ENCODE results near the gene PIWIL4.
"Not testable (repeated sequence)": the region's sequence is repeated elsewhere in the genome, so short reads cannot be mapped to it uniquely, and the experiment has no call there.

The PIWIL4 gene

GRCh38 chr11:94549146-94549545 lies 18.0 kb upstream of the PIWIL4 start:
- DNase-seq = no peak

GRCh38 chr11:94550513-94550912 lies 16.7 kb upstream of the PIWIL4 start:
- no peak for DNase-seq

GRCh38 chr11:94553938-94554337 lies 13.2 kb upstream of the PIWIL4 start:
- no peak for DNase-seq

GRCh38 chr11:94555752-94556329 lies 11.3 kb upstream of the PIWIL4 start:
- DNase-seq = not testable (repeated sequence)

- DNase-seq = no peak
Observed at GRCh38 chr11:94557421-94557820, 9.7 kb upstream of the PIWIL4 start.

- no peak for DNase-seq
Observed at GRCh38 chr11:94557992-94558391, 9.2 kb upstream of the PIWIL4 start.

- no peak for DNase-seq
Observed at GRCh38 chr11:94558468-94558867, 8.7 kb upstream of the PIWIL4 start.

GRCh38 chr11:94558932-94559331 lies 8.2 kb upstream of the PIWIL4 start:
- DNase-seq = no peak

- no peak for DNase-seq
Observed at GRCh38 chr11:94559361-94559760, 7.8 kb upstream of the PIWIL4 start.

- no peak for DNase-seq
Observed at GRCh38 chr11:94560834-94561233, 6.3 kb upstream of the PIWIL4 start.

GRCh38 chr11:94563176-94563847 lies 3.9 kb upstream of the PIWIL4 start:
- no peak for DNase-seq

- DNase-seq = no peak
Observed at GRCh38 chr11:94563848-94564467, 3.2 kb upstream of the PIWIL4 start.

GRCh38 chr11:94568200-94568599 lies 1.0 kb downstream of the PIWIL4 start:
- no peak for DNase-seq

GRCh38 chr11:94568717-94569116 lies 1.5 kb downstream of the PIWIL4 start:
- DNase-seq = no peak

- DNase-seq = not testable (repeated sequence)
Observed at GRCh38 chr11:94572975-94573374, 5.8 kb downstream of the PIWIL4 start.

GRCh38 chr11:94574193-94574961 lies 7.2 kb downstream of the PIWIL4 start:
- no peak for DNase-seq

- DNase-seq = no peak
Observed at GRCh38 chr11:94576306-94576705, 9.1 kb downstream of the PIWIL4 start.

- no peak for DNase-seq
Observed at GRCh38 chr11:94577841-94578240, 10.7 kb downstream of the PIWIL4 start.

- DNase-seq = no peak
Observed at GRCh38 chr11:94581926-94582325, 14.8 kb downstream of the PIWIL4 start.

- no peak for DNase-seq
Observed at GRCh38 chr11:94583213-94583865, 16.2 kb downstream of the PIWIL4 start.

- no peak for DNase-seq
Observed at GRCh38 chr11:94583866-94584500, 16.8 kb downstream of the PIWIL4 start.

GRCh38 chr11:94584978-94585377 lies 17.8 kb downstream of the PIWIL4 start:
- no peak for DNase-seq

- no peak for DNase-seq
Observed at GRCh38 chr11:94585399-94585798, 18.2 kb downstream of the PIWIL4 start.

Measured in stimulated activated CD4-positive, alpha-beta T cell treated with anti-CD3 and anti-CD28 coated beads, Interleukin-4, amount 100 ng/mL, for 4 hours (primary cell).